Endothelial cell of umbilical vein (primary cell): ENCODE measurements around the gene ZNF669. TPM values are rescaled to one million over a fixed set of nuclear protein-coding genes. Genes with fewer than 3 reads are reported as not detected.
"Not testable (repeated sequence)": the region's sequence is repeated elsewhere in the genome, so short reads cannot be mapped to it uniquely, and the experiment has no call there.

Experiments used
- BruUV-seq: library from RNA; stranded (reverse); fragments of 400-500 nt; replicated peaks from 2 replicates; lab custom pipeline; 2021; lab: Mats Ljungman, UMichigan
- CTCF ChIA-PET: fragments of 300-600, 350-600 bp; sonication (Branson Sonifier 250); formaldehyde crosslinking; loops from one replicate; lab custom pipeline; 2021; ENCODE audit warnings: antibody characterized with exemption, inconsistent platforms; lab: Charles Lee
- POLR2A ChIA-PET: fragments of 300-600, 350-600 bp; sonication (Branson Sonifier 250); formaldehyde crosslinking; loops from one replicate; lab custom pipeline; 2021; ENCODE audit warnings: antibody characterized with exemption, inconsistent platforms; lab: Charles Lee
- DNase-seq: peaks from one replicate; pipeline ENCODE4 v3.0.0-alpha.2; 2011; ENCODE audit warnings: low read depth, low spot score
- FAIRE-seq: peaks from 2 replicates; lab custom pipeline; 2011; peaks lifted over from hg19 to GRCh38; lab: Jason Lieb, UNC
- H2AFZ ChIP-seq: 2 replicates; pipeline ENCODE4 v1.6.0; 2012; ENCODE audit warnings: low read depth, low read length, control low read depth, inconsistent platforms
- H3K27ac ChIP-seq: 2 replicates; pipeline ENCODE4 v1.5.1; 2011; ENCODE audit warnings: low read depth, mild to moderate bottlenecking, control low read depth, low read length, moderate library complexity; ENCODE audit not compliant: insufficient read depth
- H3K27me3 ChIP-seq, 2 experiments: 2 replicates each; pipeline versions ENCODE4 v1.6.0 to v1.6.1; 2011; ENCODE audit warnings: low read length in 2 of 2, mixed read lengths in 1 of 2; ENCODE audit not compliant: control insufficient read depth in 2 of 2, insufficient read depth in 2 of 2
- H3K36me3 ChIP-seq, 2 experiments: 2 replicates in 1 of 2; 3 replicates in 1 of 2; pipeline ENCODE4 v1.5.1; 2011; ENCODE audit warnings: low read length in 2 of 2, mild to moderate bottlenecking in 1 of 2, moderate library complexity in 1 of 2; ENCODE audit not compliant: control insufficient read depth in 2 of 2, insufficient read depth in 2 of 2; ENCODE audit errors: extremely low read depth in 1 of 2
- H3K4me1 ChIP-seq: 3 replicates; pipeline ENCODE4 v1.5.1; 2011; ENCODE audit warnings: mild to moderate bottlenecking, low read length; ENCODE audit not compliant: control insufficient read depth, insufficient read depth; ENCODE audit errors: extremely low read depth
- H3K4me2 ChIP-seq: 2 replicates; pipeline ENCODE4 v1.6.1; 2011; ENCODE audit warnings: low read length, control low read depth, mixed read lengths; ENCODE audit not compliant: insufficient read depth
- H3K4me3 ChIP-seq, 3 experiments: fragments of 200-600 bp in 1 of 3; sonication (generic), shearing (Covaris generic) in 1 of 3; replicated peaks in 1 of 3; 2 replicates each; pipeline ENCODE4 v1.5.1; 2011 to 2016; ENCODE audit warnings: control low read depth in 3 of 3, low read length in 3 of 3, mild to moderate bottlenecking in 2 of 3, inconsistent platforms in 1 of 3, low read depth in 1 of 3, moderate library complexity in 1 of 3; ENCODE audit not compliant: insufficient read depth in 1 of 3
- H3K79me2 ChIP-seq: 2 replicates; pipeline ENCODE4 v1.6.0; 2012; ENCODE audit warnings: low read length, inconsistent platforms; ENCODE audit not compliant: control insufficient read depth, insufficient read depth
- H3K9ac ChIP-seq: replicated peaks from 2 replicates; pipeline ENCODE3; 2011; ENCODE audit warnings: low read length, control low read depth; ENCODE audit not compliant: insufficient read depth; ENCODE audit errors: extremely low read depth
- H3K9me1 ChIP-seq: replicated peaks from 3 replicates; pipeline ENCODE4 v1.6.0; 2011; ENCODE audit warnings: mild to moderate bottlenecking, low read length; ENCODE audit not compliant: control insufficient read depth, insufficient read depth; ENCODE audit errors: extremely low read depth
- H3K9me3 ChIP-seq: replicated peaks from 2 replicates; pipeline ENCODE4 v1.5.1; 2012; ENCODE audit warnings: low read length, inconsistent platforms; ENCODE audit not compliant: control insufficient read depth, insufficient read depth
- H4K20me1 ChIP-seq: replicated peaks from 2 replicates; pipeline ENCODE3; 2011; ENCODE audit warnings: mild to moderate bottlenecking, low read length; ENCODE audit not compliant: control insufficient read depth, insufficient read depth; ENCODE audit errors: extremely low read depth
- EZH2 ChIP-seq: IDR thresholded peaks from 2 replicates; pipeline ENCODE4 v1.6.1; 2012; ENCODE audit warnings: borderline replicate concordance, low read depth, mild to moderate bottlenecking, moderate library complexity, low read length, inconsistent platforms; ENCODE audit not compliant: severe bottlenecking
- FOS ChIP-seq: IDR thresholded peaks from 2 replicates; pipeline ENCODE4 v1.6.1; 2011; ENCODE audit warnings: mild to moderate bottlenecking, low read length, moderate library complexity, borderline replicate concordance; ENCODE audit not compliant: insufficient read depth
- GATA2 ChIP-seq: IDR thresholded peaks from 2 replicates; pipeline ENCODE4 v1.7.0; 2011; ENCODE audit warnings: low read depth, mild to moderate bottlenecking, moderate library complexity, mixed read lengths, low read length; ENCODE audit not compliant: insufficient read length, insufficient read depth
- JUN ChIP-seq: IDR thresholded peaks from 2 replicates; pipeline ENCODE4 v1.6.1; 2011; ENCODE audit warnings: borderline replicate concordance, low read depth; ENCODE audit not compliant: insufficient read length, insufficient read depth
- MAX ChIP-seq: IDR thresholded peaks from 2 replicates; pipeline ENCODE4 v1.6.1; 2011; ENCODE audit not compliant: insufficient read depth, insufficient read length
- MYC ChIP-seq: IDR thresholded peaks from one replicate; pipeline ENCODE4 v1.6.1; 2011; ENCODE audit warnings: mild to moderate bottlenecking, low read depth, low read length
- POLR2A ChIP-seq: IDR thresholded peaks from 2 replicates; pipeline ENCODE4 v1.6.1; 2012; ENCODE audit warnings: low read depth, mild to moderate bottlenecking, control low read depth, low read length
- POLR2AphosphoS5 ChIP-seq: IDR thresholded peaks from 2 replicates; pipeline ENCODE4 v1.6.1; 2012; ENCODE audit warnings: low read depth, mild to moderate bottlenecking, control low read depth, low read length, moderate library complexity; ENCODE audit not compliant: insufficient read depth
- dilution Hi-C: fragments of 300-500 bp; cut with MboI; formaldehyde crosslinking; loops from one replicate; pipeline ENCODE4 v1.15.0; 2019; ENCODE audit warnings: low sequenced_read_pairs; ENCODE audit not compliant: extremely low pct_ligation_motif_present
- intact Hi-C: fragments of 100-400 bp; cut with micrococcal nuclease; formaldehyde crosslinking; loops from one replicate; pipeline ENCODE4 v1.10.0; 2022
- polyA plus RNA-seq, 4 experiments: library from polyadenylated mRNA; depleted of rRNA in 3 of 4; stranded (reverse) in 3 of 4; unstranded in 1 of 4; fragments of >200 nt; gene quantifications; 2 replicates each; pipeline versions ENCODE4 v1.2.1 to v1.2.3, GENCODE V29; 2011 to 2012; ENCODE audit warnings: missing spikeins in 1 of 4
- total RNA-seq: library from RNA; stranded (reverse); gene quantifications from 2 replicates; pipeline ENCODE4 v1.2.3, GENCODE V29; 2021
- TF ChIP-seq, protein P1 (sequence below), 2 donors: IDR thresholded peaks; 1 replicate in 1 of 2; 2 replicates in 1 of 2; pipeline ENCODE4 v1.5.1; 2011; ENCODE audit warnings: low read length in 2 of 2, mild to moderate bottlenecking in 2 of 2, moderate library complexity in 2 of 2, control low read depth in 1 of 2, inconsistent platforms in 1 of 2, low read depth in 1 of 2; ENCODE audit not compliant: insufficient read depth in 1 of 2; ENCODE audit errors: extremely low read depth in 1 of 2

ZNF669 gene
- total and polyA plus RNA-seq, 2 donors (not counting 3 experiments of a cell fraction or from before 2014, with no cell fraction given), result 2.4 to 7.8 TPM

GRCh38 chr1:247126601-247127000 lies 22.4 kb upstream of the ZNF669 start:
- H3K79me2 ChIP-seq, H2AFZ ChIP-seq, FAIRE-seq, CTCF ChIA-PET, H3K4me2 ChIP-seq, dilution Hi-C loops, intact Hi-C loops, H3K9me3 ChIP-seq, BruUV-seq, H3K36me3 ChIP-seq, DNase-seq, H3K4me1 ChIP-seq, POLR2A ChIA-PET, H3K27me3 ChIP-seq, H3K9ac ChIP-seq, H4K20me1 ChIP-seq, H3K4me3 ChIP-seq, H3K9me1 ChIP-seq, H3K27ac ChIP-seq: not testable (repeated sequence)

DNA sequence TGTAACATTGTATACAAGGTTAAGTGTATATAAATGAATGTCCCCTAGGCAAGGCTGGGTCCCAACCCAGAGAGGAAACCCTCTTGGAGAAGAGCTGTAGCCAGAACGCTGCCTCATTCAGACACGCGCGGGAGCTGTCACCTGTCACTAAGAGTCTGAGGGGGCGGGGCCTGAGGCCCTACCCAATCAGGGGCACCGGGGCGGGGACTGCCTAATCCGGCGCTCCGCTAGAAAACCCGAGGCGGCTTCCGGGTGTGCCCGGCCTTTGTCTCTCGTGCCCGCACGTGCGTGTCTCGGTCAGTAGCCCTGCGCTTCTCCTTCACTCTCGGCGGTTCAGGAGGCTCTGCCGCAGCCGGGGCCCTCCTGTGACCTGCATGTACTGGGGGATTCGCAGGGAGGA lies 22.0 kb upstream of the ZNF669 start:
- H3K4me3 ChIP-seq, H3K9ac ChIP-seq, DNase-seq, H2AFZ ChIP-seq, H3K9me3 ChIP-seq, H3K4me2 ChIP-seq, H4K20me1 ChIP-seq, CTCF ChIA-PET, H3K79me2 ChIP-seq, H3K27me3 ChIP-seq, H3K9me1 ChIP-seq, BruUV-seq, intact Hi-C loops, dilution Hi-C loops, POLR2A ChIA-PET, H3K4me1 ChIP-seq, H3K27ac ChIP-seq, H3K36me3 ChIP-seq: not testable (repeated sequence)
- peak; percentile 98 for FAIRE-seq

DNA sequence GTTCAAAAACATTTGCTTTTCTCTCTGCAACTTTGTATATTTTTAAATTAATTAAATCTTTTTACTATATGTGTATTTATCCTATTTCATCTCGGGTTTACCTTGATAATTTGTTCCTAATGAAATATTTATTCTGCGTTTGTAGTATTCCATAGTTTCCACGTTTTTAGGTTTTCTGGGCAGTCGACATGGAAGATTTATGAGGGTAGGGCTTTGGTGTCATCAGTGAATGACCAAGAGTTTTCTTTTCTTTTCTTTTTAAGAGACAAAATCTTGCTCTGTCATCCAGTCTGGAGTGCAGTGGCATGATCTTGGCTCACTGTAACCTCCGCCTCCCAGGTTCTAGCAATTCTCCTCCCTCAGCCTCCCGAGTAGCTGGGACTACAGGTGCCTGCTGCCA lies 17.2 kb upstream of the ZNF669 start:
- H3K9me3 ChIP-seq, result no peaks in the 10 kb centered on the region
- H3K4me1 ChIP-seq, result no peaks in the 10 kb centered on the region
- H3K9ac ChIP-seq, result no peak overlapping the region
- H3K4me3 ChIP-seq, result no peak overlapping the region
- POLR2A ChIA-PET, result no interaction called here
- no peak for TF ChIP-seq EZH2
- TF ChIP-seq GATA2, result no peak
- no peak for TF ChIP-seq POLR2AphosphoS5
- TF ChIP-seq MYC, result no peak
- no peak for TF ChIP-seq FOS
- TF ChIP-seq, protein P1, sequence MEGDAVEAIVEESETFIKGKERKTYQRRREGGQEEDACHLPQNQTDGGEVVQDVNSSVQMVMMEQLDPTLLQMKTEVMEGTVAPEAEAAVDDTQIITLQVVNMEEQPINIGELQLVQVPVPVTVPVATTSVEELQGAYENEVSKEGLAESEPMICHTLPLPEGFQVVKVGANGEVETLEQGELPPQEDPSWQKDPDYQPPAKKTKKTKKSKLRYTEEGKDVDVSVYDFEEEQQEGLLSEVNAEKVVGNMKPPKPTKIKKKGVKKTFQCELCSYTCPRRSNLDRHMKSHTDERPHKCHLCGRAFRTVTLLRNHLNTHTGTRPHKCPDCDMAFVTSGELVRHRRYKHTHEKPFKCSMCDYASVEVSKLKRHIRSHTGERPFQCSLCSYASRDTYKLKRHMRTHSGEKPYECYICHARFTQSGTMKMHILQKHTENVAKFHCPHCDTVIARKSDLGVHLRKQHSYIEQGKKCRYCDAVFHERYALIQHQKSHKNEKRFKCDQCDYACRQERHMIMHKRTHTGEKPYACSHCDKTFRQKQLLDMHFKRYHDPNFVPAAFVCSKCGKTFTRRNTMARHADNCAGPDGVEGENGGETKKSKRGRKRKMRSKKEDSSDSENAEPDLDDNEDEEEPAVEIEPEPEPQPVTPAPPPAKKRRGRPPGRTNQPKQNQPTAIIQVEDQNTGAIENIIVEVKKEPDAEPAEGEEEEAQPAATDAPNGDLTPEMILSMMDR (IDR thresholded peaks at IDR 0.05; ENCODE audit: extremely low read depth in 1 of 2, insufficient read depth in 1 of 2, low read depth in 1 of 2, low read length in 2 of 2), result no peak
- TF ChIP-seq POLR2A, result no peak
- no peak for TF ChIP-seq JUN
- no peak for TF ChIP-seq MAX
- H3K27ac ChIP-seq, result no peak overlapping the region
- dilution Hi-C loops (no loop called here), intact Hi-C loops (no loop called here)
- H4K20me1 ChIP-seq, result no peaks in the 10 kb centered on the region
- no peak overlapping the region for H2AFZ ChIP-seq
- DNase-seq (no peak), FAIRE-seq (no peak)
- no TSS peak for BruUV-seq
- CTCF ChIA-PET, result no interaction called here
- no peak overlapping the region for H3K4me2 ChIP-seq
- no peaks in the 10 kb centered on the region for H3K36me3 ChIP-seq
- no peaks in the 10 kb centered on the region for H3K9me1 ChIP-seq
- H3K27me3 ChIP-seq, result no peaks in the 10 kb centered on the region
- no peaks in the 10 kb centered on the region for H3K79me2 ChIP-seq
